Mononuclear cell (primary cell): ENCODE data around the gene UNC5CL. TPM values are rescaled to one million over a fixed set of nuclear protein-coding genes. Genes with fewer than 3 reads are reported as not detected.

Source experiments
- H3K27me3 ChIP-seq: 2 replicates; pipeline ENCODE4 v1.6.0; 2011; ENCODE audit warnings: low read length, control low read depth; ENCODE audit not compliant: insufficient read depth
- H3K4me1 ChIP-seq: 2 replicates; pipeline ENCODE4 v1.5.1; 2011; ENCODE audit warnings: mild to moderate bottlenecking, low read length, control low read depth; ENCODE audit not compliant: insufficient read depth
- H3K4me3 ChIP-seq: 2 replicates; pipeline ENCODE4 v1.5.1; 2011; ENCODE audit warnings: mild to moderate bottlenecking, low read length, moderate library complexity
- H3K9me3 ChIP-seq: 2 replicates; pipeline ENCODE4 v1.5.1; 2011; ENCODE audit warnings: low read depth, mild to moderate bottlenecking, control low read depth, low read length
- total RNA-seq: library from RNA; depleted of rRNA; stranded (reverse); fragments of >200 nt; gene quantifications from one replicate; pipeline ENCODE4 v1.2.3, GENCODE V29; 2012

UNC5CL gene
- total RNA-seq, 1 donor = 1.2 TPM

- Histone ChIP-seq H3K9me3 (no peaks in the 10 kb centered on the region), H3K27me3 (peaks cover 8% of the 10 kb centered on the region), H3K4me1 (no peaks in the 10 kb centered on the region)
These were observed 51.9 kb downstream of the UNC5CL start for GRCh38 chr6:40986921-40987819.

GRCh38 chr6:40986364-40986763, 52.7 kb downstream of the UNC5CL start:
- Histone ChIP-seq H3K27me3 (peaks cover 10% of the 10 kb centered on the region), H3K9me3 (no peaks in the 10 kb centered on the region), H3K4me3 (no peak overlapping the region)

More at GRCh38 chr6:40986921-40987819, 51.9 kb downstream of the UNC5CL start:
- no peak overlapping the region for H3K4me3 ChIP-seq

GRCh38 chr6:40983752-40984151, 55.3 kb downstream of the UNC5CL start:
- peaks cover 19% of the 10 kb centered on the region for H3K27me3 ChIP-seq
- no peak overlapping the region for H3K4me3 ChIP-seq

More at GRCh38 chr6:40986364-40986763, 52.7 kb downstream of the UNC5CL start:
- H3K4me1 ChIP-seq = no peaks in the 10 kb centered on the region

GRCh38 chr6:40982917-40983316, 56.1 kb downstream of the UNC5CL start:
- no peaks in the 10 kb centered on the region for H3K4me1 ChIP-seq

More at GRCh38 chr6:40983752-40984151, 55.3 kb downstream of the UNC5CL start:
- H3K9me3 ChIP-seq = no peaks in the 10 kb centered on the region
- no peaks in the 10 kb centered on the region for H3K4me1 ChIP-seq

GRCh38 chr6:40978687-40979289, 60.2 kb downstream of the UNC5CL start:
- no peaks in the 10 kb centered on the region for H3K9me3 ChIP-seq
- peaks cover 38% of the 10 kb centered on the region for H3K27me3 ChIP-seq
- H3K4me1 ChIP-seq = no peaks in the 10 kb centered on the region
- H3K4me3 ChIP-seq = no peak overlapping the region

More at GRCh38 chr6:40982917-40983316, 56.1 kb downstream of the UNC5CL start:
- Histone ChIP-seq H3K4me3 (no peak overlapping the region), H3K9me3 (no peaks in the 10 kb centered on the region), H3K27me3 (peaks cover 23% of the 10 kb centered on the region)

- H3K27me3 ChIP-seq = peaks cover 44% of the 10 kb centered on the region
- no peaks in the 10 kb centered on the region for H3K4me1 ChIP-seq
- no peak overlapping the region for H3K4me3 ChIP-seq
- H3K9me3 ChIP-seq = no peaks in the 10 kb centered on the region
These were observed 61.3 kb downstream of the UNC5CL start for GRCh38 chr6:40977695-40978094.

- Histone ChIP-seq H3K27me3 (peaks cover 40% of the 10 kb centered on the region), H3K4me1 (no peaks in the 10 kb centered on the region), H3K4me3 (no peak overlapping the region), H3K9me3 (no peaks in the 10 kb centered on the region)
These were observed 61.9 kb downstream of the UNC5CL start for GRCh38 chr6:40977085-40977484.

Other genes with a start within 250 kb of the UNC5CL start
- gene TSPO2, start 3.2 kb upstream of the UNC5CL start, total RNA-seq = not detected
- not detected for gene APOBEC2, start 14.0 kb upstream of the UNC5CL start, total RNA-seq
- 28.2 TPM for gene OARD1, start 33.1 kb upstream of the UNC5CL start, total RNA-seq
- gene NFYA, start 33.8 kb upstream of the UNC5CL start, total RNA-seq = 16.6 TPM
- gene TREML1, start 115.1 kb upstream of the UNC5CL start, total RNA-seq = 41.7 TPM
- gene TREM2, start 123.9 kb upstream of the UNC5CL start, total RNA-seq = not detected
- gene TREML2, start 161.9 kb upstream of the UNC5CL start, total RNA-seq = 1.2 TPM
- gene TREML4, start 189.1 kb upstream of the UNC5CL start, total RNA-seq = not detected
- gene TREM1, start 247.5 kb upstream of the UNC5CL start, total RNA-seq = 103 TPM